ENCODE measurements around the gene IRAK1. TPM values are rescaled to one million over a fixed set of nuclear protein-coding genes. Genes with fewer than 3 reads are reported as not detected.

Gene IRAK1
- polyA plus RNA-seq, 1 donor (not counting 4 experiments of a cell fraction or from before 2014, with no cell fraction given) = 41.5 TPM

DNA sequence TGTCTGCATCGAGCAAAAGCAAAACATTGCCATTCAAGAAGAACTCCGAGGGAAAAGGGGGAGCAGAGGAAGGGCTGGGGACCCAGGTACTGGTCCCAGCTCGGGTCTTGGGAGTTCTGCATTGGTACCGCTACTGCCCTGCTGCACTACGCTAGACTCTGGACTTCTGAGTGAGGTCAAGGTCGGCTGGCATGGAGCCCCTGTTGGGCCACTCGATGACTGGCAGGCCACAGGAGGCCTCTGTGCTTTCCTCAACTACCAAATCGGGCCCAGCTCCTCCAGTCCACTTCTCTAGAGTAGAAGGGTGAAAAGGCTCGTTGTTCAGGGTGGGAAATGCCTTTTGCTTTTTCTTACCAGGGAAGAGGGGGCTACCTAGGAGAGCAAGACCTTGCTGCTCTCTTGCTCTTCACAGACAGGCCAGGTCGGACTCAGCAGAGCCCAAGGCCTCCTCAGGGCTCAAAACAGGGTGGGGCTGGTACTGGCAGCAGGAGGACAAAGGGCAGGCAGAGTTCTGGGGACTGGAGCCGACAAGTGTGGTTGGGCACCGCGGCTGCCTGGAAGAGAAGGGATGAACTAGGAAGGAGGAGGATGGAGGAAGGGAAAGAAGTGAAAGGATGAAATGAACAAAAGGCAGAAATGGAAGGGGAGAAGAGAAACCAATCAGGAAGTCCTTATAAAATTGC lies 8.9 kb upstream of the IRAK1 start:
- Histone ChIP-seq H4K20me1 (ENCODE audit: control insufficient read depth, extremely low read depth, insufficient read depth, low read length) (no peaks in the 10 kb centered on the region), H3K36me3 (ENCODE audit: control insufficient read depth in 2 of 2, extremely low read depth in 1 of 2, insufficient read depth in 2 of 2, low read length in 2 of 2) (peaks cover 2 to 6% of the 10 kb centered on the region in 2 experiments), H3K4me3 (ENCODE audit: control insufficient read depth in 2 of 3, extremely low read depth in 1 of 3, insufficient read depth in 2 of 3, low read depth in 1 of 3, low read length in 3 of 3) (no peak overlapping the region), H3K27me3 (ENCODE audit: control insufficient read depth, extremely low read depth, insufficient read depth, low read length) (no peaks in the 10 kb centered on the region), H3K4me1 (ENCODE audit: control insufficient read depth, extremely low read depth, insufficient read depth, low read length) (peaks cover 12% of the 10 kb centered on the region), H2AFZ (ENCODE audit: control insufficient read depth, low read length) (no peak overlapping the region), H3K4me2 (ENCODE audit: control insufficient read depth, extremely low read depth, insufficient read depth, low read depth, low read length) (no peak overlapping the region), H3K9ac (ENCODE audit: control insufficient read depth, extremely low read depth, insufficient read depth, low read length) (no peak overlapping the region), H3K79me2 (ENCODE audit: control insufficient read depth, insufficient read depth, low read length) (no peaks in the 10 kb centered on the region), H3K9me1 (ENCODE audit: control insufficient read depth, extremely low read depth, insufficient read depth, low read length) (no peaks in the 10 kb centered on the region), H3K27ac (ENCODE audit: control insufficient read depth, insufficient read depth, low read length) (no peak overlapping the region), H3K9me3 (ENCODE audit: control insufficient read depth, low read depth, low read length) (no peaks in the 10 kb centered on the region)
- FAIRE-seq (no peak), DNase-seq (ENCODE audit: low read depth, low spot score) (no peak)
- TF ChIP-seq, protein P1, sequence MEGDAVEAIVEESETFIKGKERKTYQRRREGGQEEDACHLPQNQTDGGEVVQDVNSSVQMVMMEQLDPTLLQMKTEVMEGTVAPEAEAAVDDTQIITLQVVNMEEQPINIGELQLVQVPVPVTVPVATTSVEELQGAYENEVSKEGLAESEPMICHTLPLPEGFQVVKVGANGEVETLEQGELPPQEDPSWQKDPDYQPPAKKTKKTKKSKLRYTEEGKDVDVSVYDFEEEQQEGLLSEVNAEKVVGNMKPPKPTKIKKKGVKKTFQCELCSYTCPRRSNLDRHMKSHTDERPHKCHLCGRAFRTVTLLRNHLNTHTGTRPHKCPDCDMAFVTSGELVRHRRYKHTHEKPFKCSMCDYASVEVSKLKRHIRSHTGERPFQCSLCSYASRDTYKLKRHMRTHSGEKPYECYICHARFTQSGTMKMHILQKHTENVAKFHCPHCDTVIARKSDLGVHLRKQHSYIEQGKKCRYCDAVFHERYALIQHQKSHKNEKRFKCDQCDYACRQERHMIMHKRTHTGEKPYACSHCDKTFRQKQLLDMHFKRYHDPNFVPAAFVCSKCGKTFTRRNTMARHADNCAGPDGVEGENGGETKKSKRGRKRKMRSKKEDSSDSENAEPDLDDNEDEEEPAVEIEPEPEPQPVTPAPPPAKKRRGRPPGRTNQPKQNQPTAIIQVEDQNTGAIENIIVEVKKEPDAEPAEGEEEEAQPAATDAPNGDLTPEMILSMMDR (optimal IDR thresholded peaks at IDR 0.05 in 1 of 3, IDR thresholded peaks at IDR 0.05 in 1 of 3, conservative IDR thresholded peaks at IDR 0.05 in 1 of 3; ENCODE audit: extremely low read depth in 1 of 3, insufficient read depth in 2 of 3, low read length in 3 of 3) = no peak
- no peak for TF ChIP-seq EZH2 (IDR thresholded peaks at IDR 0.05; ENCODE audit: low read length)
- dilution Hi-C loops (cut with MboI; ENCODE audit: extremely low pct_ligation_motif_present, low sequenced_read_pairs) = no loop called here

DNA sequence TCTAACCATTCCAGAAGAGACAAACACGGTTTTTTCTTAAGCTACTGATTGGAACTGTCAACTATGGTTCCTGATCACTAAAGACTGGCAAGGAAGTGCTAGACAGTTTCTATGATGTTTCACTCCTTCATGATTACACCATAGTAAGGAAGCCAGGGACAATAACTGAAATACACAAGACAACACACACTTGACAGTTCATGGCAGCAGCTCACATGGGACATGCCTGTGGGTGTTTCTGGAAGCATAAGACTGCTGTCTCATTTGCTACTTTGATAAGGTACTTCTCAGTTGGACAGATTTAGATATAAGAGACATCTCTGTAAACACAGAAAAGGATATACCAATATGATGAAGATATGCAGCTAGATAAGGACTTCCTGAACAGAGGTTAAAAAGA lies 8.3 kb upstream of the IRAK1 start:
- no peak for FAIRE-seq
- H3K36me3 ChIP-seq (ENCODE audit: control insufficient read depth in 2 of 2, extremely low read depth in 1 of 2, insufficient read depth in 2 of 2, low read length in 2 of 2) = peaks cover 2 to 6% of the 10 kb centered on the region in 2 experiments
- H3K79me2 ChIP-seq (ENCODE audit: control insufficient read depth, insufficient read depth, low read length) = no peaks in the 10 kb centered on the region
- H3K4me1 ChIP-seq (ENCODE audit: control insufficient read depth, extremely low read depth, insufficient read depth, low read length) = peaks cover 12% of the 10 kb centered on the region
- H2AFZ ChIP-seq (ENCODE audit: control insufficient read depth, low read length) = no peak overlapping the region
- TF ChIP-seq, protein P1 (optimal IDR thresholded peaks at IDR 0.05 in 1 of 3, IDR thresholded peaks at IDR 0.05 in 1 of 3, conservative IDR thresholded peaks at IDR 0.05 in 1 of 3; ENCODE audit: extremely low read depth in 1 of 3, insufficient read depth in 2 of 3, low read length in 3 of 3) = no peak
- no peak for TF ChIP-seq EZH2 (IDR thresholded peaks at IDR 0.05; ENCODE audit: low read length)
- H3K9me3 ChIP-seq (ENCODE audit: control insufficient read depth, low read depth, low read length) = no peaks in the 10 kb centered on the region
- no peaks in the 10 kb centered on the region for H3K9me1 ChIP-seq (ENCODE audit: control insufficient read depth, extremely low read depth, insufficient read depth, low read length)
- no peak overlapping the region for H3K4me2 ChIP-seq (ENCODE audit: control insufficient read depth, extremely low read depth, insufficient read depth, low read depth, low read length)
- dilution Hi-C loops (cut with MboI; ENCODE audit: extremely low pct_ligation_motif_present, low sequenced_read_pairs) = no loop called here
- H3K27me3 ChIP-seq (ENCODE audit: control insufficient read depth, extremely low read depth, insufficient read depth, low read length) = no peaks in the 10 kb centered on the region
- H3K27ac ChIP-seq (ENCODE audit: control insufficient read depth, insufficient read depth, low read length) = no peak overlapping the region
- H4K20me1 ChIP-seq (ENCODE audit: control insufficient read depth, extremely low read depth, insufficient read depth, low read length) = no peaks in the 10 kb centered on the region
- DNase-seq (ENCODE audit: low read depth, low spot score) = no peak
- no peak overlapping the region for H3K9ac ChIP-seq (ENCODE audit: control insufficient read depth, extremely low read depth, insufficient read depth, low read length)
- no peak overlapping the region for H3K4me3 ChIP-seq (ENCODE audit: control insufficient read depth in 2 of 3, extremely low read depth in 1 of 3, insufficient read depth in 2 of 3, low read depth in 1 of 3, low read length in 3 of 3)

All from keratinocyte (primary cell).